ENCODE measurements around the gene ZNF189. TPM values are rescaled to one million over a fixed set of nuclear protein-coding genes. Genes with fewer than 3 reads are reported as not detected.

ZNF189 gene
- total RNA-seq, 2 experiments from 2014 or later = 5.0 to 5.3 TPM

DNA sequence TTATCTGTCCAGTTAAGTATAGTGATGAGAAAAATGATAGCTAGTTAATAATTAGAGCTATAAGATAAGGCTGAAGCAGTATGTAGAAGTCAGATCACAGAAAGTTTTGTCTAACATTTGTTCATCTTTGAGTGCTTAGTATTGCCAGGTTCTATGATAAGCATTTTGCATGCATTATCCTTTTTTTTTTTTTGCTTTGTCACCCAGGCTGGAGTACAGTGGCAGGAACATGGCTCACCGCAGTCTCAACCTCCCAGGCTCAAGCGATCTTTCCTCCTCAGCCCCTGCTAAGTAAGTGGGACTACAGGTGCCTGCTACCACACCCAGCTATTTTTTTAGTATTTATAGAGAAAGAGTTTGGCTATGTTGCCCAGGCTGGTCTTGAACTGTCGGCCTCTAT, 31.3 kb upstream of the ZNF189 start:
- TF ChIP-seq, protein P1, sequence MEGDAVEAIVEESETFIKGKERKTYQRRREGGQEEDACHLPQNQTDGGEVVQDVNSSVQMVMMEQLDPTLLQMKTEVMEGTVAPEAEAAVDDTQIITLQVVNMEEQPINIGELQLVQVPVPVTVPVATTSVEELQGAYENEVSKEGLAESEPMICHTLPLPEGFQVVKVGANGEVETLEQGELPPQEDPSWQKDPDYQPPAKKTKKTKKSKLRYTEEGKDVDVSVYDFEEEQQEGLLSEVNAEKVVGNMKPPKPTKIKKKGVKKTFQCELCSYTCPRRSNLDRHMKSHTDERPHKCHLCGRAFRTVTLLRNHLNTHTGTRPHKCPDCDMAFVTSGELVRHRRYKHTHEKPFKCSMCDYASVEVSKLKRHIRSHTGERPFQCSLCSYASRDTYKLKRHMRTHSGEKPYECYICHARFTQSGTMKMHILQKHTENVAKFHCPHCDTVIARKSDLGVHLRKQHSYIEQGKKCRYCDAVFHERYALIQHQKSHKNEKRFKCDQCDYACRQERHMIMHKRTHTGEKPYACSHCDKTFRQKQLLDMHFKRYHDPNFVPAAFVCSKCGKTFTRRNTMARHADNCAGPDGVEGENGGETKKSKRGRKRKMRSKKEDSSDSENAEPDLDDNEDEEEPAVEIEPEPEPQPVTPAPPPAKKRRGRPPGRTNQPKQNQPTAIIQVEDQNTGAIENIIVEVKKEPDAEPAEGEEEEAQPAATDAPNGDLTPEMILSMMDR (IDR thresholded peaks at IDR 0.05) = no peak

DNA sequence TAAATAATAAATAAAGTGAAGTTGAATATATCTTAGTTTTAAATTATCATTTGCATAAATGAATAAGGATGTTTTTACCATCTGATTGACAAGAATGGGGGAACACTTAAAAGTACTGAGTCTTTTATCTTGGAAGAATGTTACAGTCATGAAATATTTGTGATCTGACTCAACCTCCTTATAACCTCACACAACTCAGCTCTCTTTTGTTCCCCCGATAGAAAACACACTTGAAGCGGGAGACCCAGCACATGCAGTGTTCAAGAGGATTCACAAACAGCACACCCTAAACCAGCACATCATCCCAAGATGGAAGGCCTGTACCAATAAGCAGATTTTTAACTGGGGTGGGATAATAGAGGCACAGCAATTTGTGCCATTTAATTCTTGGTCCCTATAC, 29.4 kb upstream of the ZNF189 start:
- H3K27me3 ChIP-seq (ENCODE audit: control insufficient read depth in 1 of 2, insufficient read depth in 2 of 2, low read length in 2 of 2) = peaks cover 0 to 2% of the 10 kb centered on the region in 2 experiments
- Mint-ChIP-seq H3K9me3 (peaks cover 2% of the 10 kb centered on the region), H3K27me3 (peaks cover 46% of the 10 kb centered on the region), H3K27ac (no peak overlapping the region), H3K4me3 (no peak overlapping the region), H3K36me3 (ENCODE audit: low read depth) (no peaks in the 10 kb centered on the region), H3K4me1 (ENCODE audit: low read depth) (no peaks in the 10 kb centered on the region)
- TF ChIP-seq, protein P1 (IDR thresholded peaks at IDR 0.05) = no peak
- ChIA-PET POLR2A (no interaction called here), CTCF (no interaction called here)
- H3K9me3 ChIP-seq (ENCODE audit: control insufficient read depth in 1 of 2, insufficient read depth in 1 of 2, low read length in 2 of 2) = no peaks in the 10 kb centered on the region
- H3K36me3 ChIP-seq (ENCODE audit: insufficient read depth, low read length) = no peaks in the 10 kb centered on the region
- H3K4me1 ChIP-seq (ENCODE audit: insufficient read depth, low read length) = no peaks in the 10 kb centered on the region
- DNase-seq (no peak), ATAC-seq (ENCODE audit: poor library complexity) (no peak)
- no peak overlapping the region for H3K27ac ChIP-seq (ENCODE audit: low read depth in 1 of 2, low read length in 2 of 2)
- H3K4me3 ChIP-seq (ENCODE audit: low read length) = no peak overlapping the region
- intact Hi-C loops (cut with DNase I, micrococcal nuclease) = no loop called here

More for the DNA sequence above, 31.3 kb upstream of the ZNF189 start:
- intact Hi-C loops (cut with DNase I, micrococcal nuclease) = no loop called here
- H3K36me3 Mint-ChIP-seq (ENCODE audit: low read depth) = no peaks in the 10 kb centered on the region
- CTCF ChIA-PET = no interaction called here
- H3K4me1 ChIP-seq (ENCODE audit: insufficient read depth, low read length) = no peaks in the 10 kb centered on the region
- no peak overlapping the region for H3K27ac Mint-ChIP-seq
- no peaks in the 10 kb centered on the region for H3K36me3 ChIP-seq (ENCODE audit: insufficient read depth, low read length)
- POLR2A ChIA-PET = no interaction called here
- no peak for DNase-seq
- peaks cover 36% of the 10 kb centered on the region for H3K27me3 Mint-ChIP-seq
- peaks cover 2% of the 10 kb centered on the region for H3K9me3 Mint-ChIP-seq
- no peak for ATAC-seq (ENCODE audit: poor library complexity)
- H3K27me3 ChIP-seq (ENCODE audit: control insufficient read depth in 1 of 2, insufficient read depth in 2 of 2, low read length in 2 of 2) = peaks cover 0 to 2% of the 10 kb centered on the region in 2 experiments
- H3K4me1 Mint-ChIP-seq (ENCODE audit: low read depth) = no peaks in the 10 kb centered on the region
- H3K4me3 ChIP-seq (ENCODE audit: low read length) = no peak overlapping the region
- H3K9me3 ChIP-seq (ENCODE audit: control insufficient read depth in 1 of 2, insufficient read depth in 1 of 2, low read length in 2 of 2) = no peaks in the 10 kb centered on the region
- no peak overlapping the region for H3K4me3 Mint-ChIP-seq
- H3K27ac ChIP-seq (ENCODE audit: low read depth in 1 of 2, low read length in 2 of 2) = no peak overlapping the region

DNA sequence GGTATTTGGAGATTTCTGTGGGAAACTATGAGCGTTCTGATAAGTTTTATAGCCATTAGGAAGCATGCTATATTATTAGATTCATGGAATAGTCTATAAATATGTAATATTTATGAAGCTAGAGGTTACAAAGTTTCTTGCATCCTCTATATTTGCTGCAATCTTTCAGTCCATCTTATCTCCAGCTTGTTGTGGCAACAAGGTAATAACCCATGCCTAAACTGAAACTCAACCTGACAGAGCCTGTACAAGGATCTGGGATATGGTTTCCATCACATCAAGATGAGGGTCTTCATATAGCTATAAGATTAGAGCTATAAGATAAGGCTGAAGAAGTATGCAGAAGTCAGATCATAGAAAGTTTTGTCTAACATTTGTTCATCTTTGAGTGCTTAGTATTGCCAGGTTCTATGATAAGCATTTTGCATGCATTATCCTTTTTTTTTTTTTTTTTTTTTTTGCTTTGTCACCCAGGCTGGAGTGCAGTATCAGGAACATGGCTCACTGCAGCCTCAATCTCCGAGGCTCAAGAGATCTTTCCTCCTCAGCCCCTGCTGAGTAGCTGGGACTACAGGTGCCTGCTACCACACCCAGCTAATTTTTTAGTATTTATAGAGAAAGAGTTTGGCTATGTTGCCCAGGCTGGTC, 28.6 kb upstream of the ZNF189 start:
- H3K27ac Mint-ChIP-seq = no peak overlapping the region
- ATAC-seq (ENCODE audit: poor library complexity) = no peak
- no peaks in the 10 kb centered on the region for H3K36me3 Mint-ChIP-seq (ENCODE audit: low read depth)
- intact Hi-C loops (cut with DNase I, micrococcal nuclease) = no loop called here
- no peak overlapping the region for H3K27ac ChIP-seq (ENCODE audit: low read depth in 1 of 2, low read length in 2 of 2)
- no peaks in the 10 kb centered on the region for H3K4me1 ChIP-seq (ENCODE audit: insufficient read depth, low read length)
- peaks cover 0 to under 1% of the 10 kb centered on the region in 2 experiments for H3K27me3 ChIP-seq (ENCODE audit: control insufficient read depth in 1 of 2, insufficient read depth in 2 of 2, low read length in 2 of 2)
- TF ChIP-seq, protein P1 (IDR thresholded peaks at IDR 0.05) = no peak
- H3K4me3 ChIP-seq (ENCODE audit: low read length) = no peak overlapping the region
- no peaks in the 10 kb centered on the region for H3K9me3 ChIP-seq (ENCODE audit: control insufficient read depth in 1 of 2, insufficient read depth in 1 of 2, low read length in 2 of 2)
- peaks cover 51% of the 10 kb centered on the region for H3K27me3 Mint-ChIP-seq
- no peak for DNase-seq
- H3K36me3 ChIP-seq (ENCODE audit: insufficient read depth, low read length) = no peaks in the 10 kb centered on the region
- H3K4me1 Mint-ChIP-seq (ENCODE audit: low read depth) = no peaks in the 10 kb centered on the region
- ChIA-PET POLR2A (no interaction called here), CTCF (no interaction called here)
- no peak overlapping the region for H3K4me3 Mint-ChIP-seq
- H3K9me3 Mint-ChIP-seq = peaks cover 2% of the 10 kb centered on the region
